GM10248 (cell line): ENCODE results near the gene KCNJ12.

Source experiments
- CTCF ChIA-PET: fragments of 300-600 bp; sonication (Branson Sonifier 250); formaldehyde crosslinking; extraction: SDS; loops from one replicate; lab custom pipeline; 2021; ENCODE audit warnings: antibody characterized with exemption; lab: Yijun Ruan, JAX
- POLR2A ChIA-PET: fragments of 350-650 bp; sonication (Branson Sonifier 250); formaldehyde crosslinking; extraction: SDS; loops from one replicate; lab custom pipeline; 2020; ENCODE audit warnings: antibody characterized with exemption; lab: Yijun Ruan, JAX
- DNase-seq: peaks from one replicate; pipeline ENCODE4 v3.0.0; 2012; ENCODE audit errors: extremely low spot score
- CTCF ChIP-seq: IDR thresholded peaks from 2 replicates; pipeline ENCODE4 v1.5.1; 2012; ENCODE audit warnings: mild to moderate bottlenecking, low read depth; ENCODE audit errors: extremely low read depth, missing control alignments, control extremely low read depth

KCNJ12 gene

GRCh38 chr17:21357281-21357680 lies 18.9 kb upstream of the KCNJ12 start:
- no peak for TF ChIP-seq CTCF
- ChIA-PET CTCF (no interaction called here), POLR2A (no interaction called here)
- no peak for DNase-seq

- DNase-seq: no peak
- CTCF ChIA-PET: no interaction called here
- POLR2A ChIA-PET: no interaction called here
- no peak for TF ChIP-seq CTCF
Observed at GRCh38 chr17:21357696-21358656, 18.2 kb upstream of the KCNJ12 start.

- DNase-seq: no peak
- TF ChIP-seq CTCF: no peak
- ChIA-PET POLR2A (no interaction called here), CTCF (no interaction called here)
Observed at GRCh38 chr17:21358682-21359482, 17.3 kb upstream of the KCNJ12 start.

- DNase-seq: no peak
- no peak for TF ChIP-seq CTCF
- POLR2A ChIA-PET: no interaction called here
- CTCF ChIA-PET: no interaction called here
Observed at GRCh38 chr17:21359483-21359840, 16.7 kb upstream of the KCNJ12 start.

GRCh38 chr17:21360048-21360447 lies 16.1 kb upstream of the KCNJ12 start:
- ChIA-PET CTCF (no interaction called here), POLR2A (no interaction called here)
- no peak for TF ChIP-seq CTCF
- DNase-seq: no peak

GRCh38 chr17:21361020-21361809 lies 14.9 kb upstream of the KCNJ12 start:
- ChIA-PET CTCF (no interaction called here), POLR2A (no interaction called here)
- no peak for TF ChIP-seq CTCF
- DNase-seq: no peak
